ENCODE measurements around the gene AGBL4.

The AGBL4 gene

GRCh38 chr1:48688102-48688760 is 1335.5 kb downstream of the AGBL4 start:
- Mint-ChIP-seq H3K9me3 (no peaks in the 10 kb centered on the region), H3K4me1 (no peaks in the 10 kb centered on the region), H3K27ac (peak overlapping the region in 1 of 2 donors; percentile 81), H3K4me3 (no peak overlapping the region), H3K27me3 (peaks cover 23% of the 10 kb centered on the region)
- ATAC-seq (peak; percentile 52), DNase-seq (no peak)

DNA sequence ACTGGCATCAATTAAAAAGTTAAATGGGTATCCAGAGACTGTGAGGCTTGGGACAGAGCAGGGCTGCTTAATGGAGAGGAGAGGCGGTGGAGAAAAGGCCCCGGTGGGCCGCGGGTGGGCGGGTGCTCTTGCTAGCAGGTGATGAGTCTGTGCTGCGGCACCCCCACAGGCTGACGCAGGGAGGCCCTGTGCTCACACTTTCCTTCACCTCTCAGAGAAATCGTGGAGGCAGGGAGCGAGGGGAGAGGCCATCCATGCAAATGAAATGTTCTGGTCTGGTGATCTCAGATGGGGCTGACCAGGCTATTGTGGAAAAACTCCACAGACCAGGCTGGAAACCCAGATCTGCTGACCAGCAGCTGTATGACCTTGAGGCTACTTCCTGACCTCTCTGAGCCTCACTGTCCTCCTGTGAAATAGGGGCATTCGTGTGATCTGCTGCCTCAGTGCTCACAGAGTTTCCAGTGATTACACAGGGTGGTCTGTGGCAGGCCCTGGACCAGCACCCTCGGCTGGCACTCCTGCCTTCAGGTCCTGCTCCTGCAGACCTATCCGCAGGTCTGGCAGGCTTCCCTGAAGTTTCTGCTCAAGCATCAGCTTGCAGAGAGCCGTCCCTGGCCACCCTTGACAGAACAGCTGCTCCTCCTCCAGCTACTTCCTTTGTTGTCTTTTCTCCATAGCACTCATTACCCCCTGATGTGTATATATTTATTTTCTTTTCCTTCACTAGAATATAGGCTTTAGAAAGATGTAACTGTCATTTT is 1336.3 kb downstream of the AGBL4 start:
- ATAC-seq: no peak
- Mint-ChIP-seq H3K27ac (peak overlapping the region in 1 of 2 donors; percentile 81), H3K4me1 (no peaks in the 10 kb centered on the region), H3K27me3 (peaks cover 23% of the 10 kb centered on the region), H3K9me3 (no peaks in the 10 kb centered on the region), H3K4me3 (no peak overlapping the region)
- no peak for DNase-seq

DNA sequence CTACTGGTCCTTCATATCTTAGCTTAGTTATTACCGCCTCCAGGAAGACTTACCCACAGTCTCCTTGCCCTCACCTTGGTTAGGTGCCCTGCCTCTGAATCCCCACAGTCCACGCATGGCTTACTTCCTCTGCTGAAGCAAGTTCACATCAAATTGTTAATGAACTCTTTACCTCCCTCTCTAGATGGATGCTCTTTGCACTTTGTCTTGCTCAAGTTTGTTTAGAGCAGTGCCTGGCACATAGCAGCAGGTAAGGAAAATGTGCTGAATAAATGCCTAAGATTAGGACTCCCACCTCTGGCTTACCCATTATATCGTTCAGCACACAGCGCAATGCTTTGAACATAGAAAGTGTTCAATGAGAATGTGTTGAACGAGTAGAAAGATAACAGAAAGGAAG is 1337.6 kb downstream of the AGBL4 start:
- Mint-ChIP-seq H3K4me3 (no peak overlapping the region), H3K4me1 (no peaks in the 10 kb centered on the region), H3K9me3 (no peaks in the 10 kb centered on the region), H3K27ac (no peak overlapping the region), H3K27me3 (peaks cover 15% of the 10 kb centered on the region)
- DNase-seq (no peak), ATAC-seq (no peak)

GRCh38 chr1:48684381-48684780 is 1339.4 kb downstream of the AGBL4 start:
- Mint-ChIP-seq H3K27me3 (peaks cover 15% of the 10 kb centered on the region), H3K9me3 (no peaks in the 10 kb centered on the region), H3K4me3 (no peak overlapping the region), H3K27ac (no peak overlapping the region), H3K4me1 (no peaks in the 10 kb centered on the region)
- ATAC-seq (no peak), DNase-seq (no peak)

DNA sequence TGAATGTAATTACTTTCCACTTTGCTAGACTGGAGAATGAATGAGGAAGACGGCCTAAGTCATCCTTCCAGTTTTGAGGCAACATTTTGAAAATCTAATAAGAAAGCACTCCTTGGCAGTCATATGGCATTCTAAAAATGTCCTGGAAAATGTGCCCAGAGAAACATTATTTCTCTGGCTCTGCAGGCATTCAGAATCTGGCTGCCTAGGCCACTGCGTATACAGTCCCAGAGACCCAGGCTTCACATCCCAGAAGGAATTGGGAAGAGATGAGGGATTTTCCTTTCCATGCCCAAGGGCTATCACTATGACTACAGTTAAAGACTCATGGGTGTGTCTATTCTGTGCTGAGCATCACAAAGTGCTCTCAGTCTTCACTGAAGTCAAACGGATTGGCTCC is 1339.9 kb downstream of the AGBL4 start:
- H3K4me1 Mint-ChIP-seq: peaks cover 2% of the 10 kb centered on the region

DNA sequence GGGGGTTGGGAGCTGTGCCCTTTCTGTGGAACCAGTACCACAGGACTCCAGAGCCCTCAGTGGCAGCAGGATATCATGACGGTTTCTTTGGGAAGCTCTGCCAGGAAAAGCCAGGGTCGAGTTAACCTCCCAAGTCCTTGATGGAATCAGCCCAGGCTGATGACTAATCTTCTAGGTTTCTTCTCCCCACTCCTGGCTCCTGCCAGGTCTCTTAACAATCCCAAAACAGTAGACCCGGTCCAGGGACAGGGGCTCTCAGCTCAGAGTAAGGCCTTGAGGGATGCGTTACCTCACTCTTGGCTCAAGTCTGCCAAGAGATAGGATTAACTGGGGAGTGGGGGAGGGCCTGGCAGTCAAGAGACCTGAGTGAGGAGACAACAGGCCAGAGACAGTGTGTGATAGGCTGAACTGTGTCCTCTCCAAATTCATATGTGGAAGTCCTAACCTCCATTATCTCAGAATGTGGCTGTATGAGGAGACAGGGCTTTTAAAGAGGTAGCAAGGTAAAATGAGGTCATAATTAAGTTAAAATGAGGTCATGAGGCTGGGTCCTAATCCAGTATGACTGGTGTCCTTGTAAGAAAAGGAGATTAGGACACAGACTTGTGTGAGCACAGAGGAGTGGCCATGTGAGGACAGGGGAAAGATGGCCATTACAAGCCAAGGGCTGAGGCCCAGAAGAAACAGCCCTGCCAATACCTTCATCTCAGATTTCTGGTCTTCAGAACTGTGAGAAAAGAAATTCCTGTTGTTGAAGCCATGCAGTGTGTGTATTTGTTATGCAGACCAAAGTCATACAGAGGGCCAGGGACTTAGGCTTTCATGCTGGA is 1342.1 kb downstream of the AGBL4 start:
- no peak for ATAC-seq
- H3K9me3 Mint-ChIP-seq: no peaks in the 10 kb centered on the region
- H3K27ac Mint-ChIP-seq: no peak overlapping the region
- peaks cover 12% of the 10 kb centered on the region for H3K4me1 Mint-ChIP-seq
- no peak for DNase-seq
- H3K27me3 Mint-ChIP-seq: peaks cover 23% of the 10 kb centered on the region
- H3K4me3 Mint-ChIP-seq: no peak overlapping the region

More for the DNA sequence above, 1339.9 kb downstream of the AGBL4 start:
- Mint-ChIP-seq H3K9me3 (no peaks in the 10 kb centered on the region), H3K27ac (no peak overlapping the region), H3K4me3 (no peak overlapping the region), H3K27me3 (peaks cover 15% of the 10 kb centered on the region)
- DNase-seq: no peak
- ATAC-seq: no peak

DNA sequence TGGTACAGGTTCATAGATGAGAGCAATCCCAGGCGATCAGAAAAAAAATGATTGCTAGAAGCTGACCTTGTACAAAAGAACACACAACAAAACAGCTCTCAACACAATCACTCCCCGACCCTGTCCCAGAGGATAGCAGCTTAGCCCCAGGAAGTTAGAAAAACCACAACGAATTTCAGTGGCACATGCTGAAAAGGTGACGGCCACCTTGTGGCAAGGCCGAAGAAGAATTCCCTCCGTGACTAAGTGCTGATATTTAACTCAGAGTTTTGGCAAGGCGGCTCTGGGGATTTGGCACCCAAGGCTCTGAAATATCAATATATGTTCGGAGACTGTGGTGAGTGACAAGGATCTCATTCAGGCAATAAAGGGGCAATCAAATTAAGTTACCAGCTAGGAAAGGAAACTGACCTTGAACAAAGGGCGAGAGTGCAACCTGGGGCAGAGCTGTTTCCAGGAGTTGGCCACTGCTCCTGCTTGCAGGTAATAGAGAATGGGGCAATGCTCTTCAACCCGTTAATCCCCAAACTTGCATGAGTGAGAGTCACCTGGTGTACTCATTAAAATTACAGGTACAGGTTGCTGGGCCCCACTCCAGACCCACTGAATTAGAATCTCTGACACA is 1343.2 kb downstream of the AGBL4 start:
- Mint-ChIP-seq H3K27ac (no peak overlapping the region), H3K27me3 (peaks cover 23% of the 10 kb centered on the region), H3K9me3 (no peaks in the 10 kb centered on the region), H3K4me3 (no peak overlapping the region), H3K4me1 (peaks cover 12% of the 10 kb centered on the region)
- no peak for ATAC-seq
- no peak for DNase-seq

- no peak for DNase-seq
- Mint-ChIP-seq H3K9me3 (no peaks in the 10 kb centered on the region), H3K27ac (no peak overlapping the region), H3K27me3 (peaks cover 29% of the 10 kb centered on the region), H3K4me1 (peaks cover 12% of the 10 kb centered on the region), H3K4me3 (no peak overlapping the region)
- ATAC-seq: no peak
These were observed 1343.9 kb downstream of the AGBL4 start for GRCh38 chr1:48679859-48680258.

DNA sequence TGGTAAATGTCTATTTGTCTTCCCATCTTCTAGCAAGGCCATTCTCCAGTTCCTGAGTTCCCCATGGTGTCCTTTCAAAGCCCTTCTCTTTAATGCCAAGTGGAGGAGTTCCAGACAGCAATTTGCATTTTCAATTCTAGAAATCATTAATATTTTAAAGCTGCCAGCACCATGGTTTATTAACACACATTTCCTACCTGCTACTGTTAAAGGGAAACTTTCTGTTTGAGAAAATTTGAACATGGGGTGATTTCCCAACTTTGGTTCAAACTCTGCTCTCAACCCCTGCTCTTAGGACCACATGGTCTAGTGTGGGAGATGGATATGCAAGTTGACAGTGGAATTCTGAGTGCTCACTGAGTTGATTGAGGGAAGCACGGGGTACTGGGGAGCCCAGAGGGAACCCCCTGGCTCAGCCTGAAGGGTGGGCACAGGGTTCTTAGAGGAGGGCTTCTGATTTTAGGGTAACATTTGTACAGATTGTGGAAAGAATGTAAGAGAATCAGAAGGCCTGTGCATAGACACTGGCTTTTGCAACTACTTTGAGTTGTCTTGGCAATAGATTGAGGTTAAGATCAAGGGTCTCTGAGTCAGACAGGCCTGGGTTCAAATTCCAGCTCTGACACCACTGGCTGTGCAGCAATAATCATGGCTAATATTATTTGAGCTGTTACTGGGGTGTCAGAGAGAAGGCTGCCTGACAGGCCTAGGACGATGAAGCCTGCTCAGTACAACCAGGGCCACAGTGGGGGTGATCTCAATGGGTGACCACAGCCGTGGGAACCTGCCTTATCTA is 1344.8 kb downstream of the AGBL4 start:
- Mint-ChIP-seq H3K27me3 (peaks cover 35% of the 10 kb centered on the region), H3K4me1 (peaks cover 12% of the 10 kb centered on the region), H3K27ac (no peak overlapping the region), H3K9me3 (no peaks in the 10 kb centered on the region), H3K4me3 (no peak overlapping the region)
- no peak for ATAC-seq
- no peak for DNase-seq

- peaks cover 12% of the 10 kb centered on the region for H3K4me1 Mint-ChIP-seq
- H3K27me3 Mint-ChIP-seq: peaks cover 41% of the 10 kb centered on the region
- H3K4me3 Mint-ChIP-seq: no peak overlapping the region
- DNase-seq: peak; percentile 34 to 40
- ATAC-seq: peak; percentile 61
- H3K27ac Mint-ChIP-seq: no peak overlapping the region
- H3K9me3 Mint-ChIP-seq: no peaks in the 10 kb centered on the region
These were observed 1346.2 kb downstream of the AGBL4 start for GRCh38 chr1:48677306-48678287.

- Mint-ChIP-seq H3K27me3 (peaks cover 41% of the 10 kb centered on the region), H3K4me3 (no peak overlapping the region), H3K4me1 (peaks cover 12% of the 10 kb centered on the region), H3K27ac (no peak overlapping the region), H3K9me3 (no peaks in the 10 kb centered on the region)
- no peak for ATAC-seq
- no peak for DNase-seq
These were observed 1346.9 kb downstream of the AGBL4 start for GRCh38 chr1:48676822-48677221.

DNA sequence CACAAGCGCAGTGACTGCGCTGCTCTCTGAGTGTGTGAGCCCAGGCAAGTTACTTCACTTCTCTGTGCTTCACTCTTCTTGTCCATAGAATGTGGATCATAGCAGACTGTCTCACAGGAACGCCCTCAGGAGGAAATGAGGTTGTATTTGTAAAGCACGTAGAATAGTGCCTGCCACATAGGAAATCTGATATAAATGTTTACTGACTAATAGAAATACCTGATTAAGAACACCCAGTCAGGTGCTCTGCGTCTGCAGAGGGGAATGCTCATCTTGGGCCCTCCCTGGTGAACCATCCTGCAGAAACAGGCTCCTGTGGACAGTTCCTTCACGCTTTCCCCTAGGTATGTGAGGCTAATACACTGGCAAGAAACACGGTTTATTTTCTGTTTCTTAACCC is 1347.4 kb downstream of the AGBL4 start:
- ATAC-seq (no peak), DNase-seq (no peak)
- Mint-ChIP-seq H3K27ac (no peak overlapping the region), H3K9me3 (no peaks in the 10 kb centered on the region), H3K4me1 (peaks cover 12% of the 10 kb centered on the region), H3K27me3 (peaks cover 41% of the 10 kb centered on the region), H3K4me3 (no peak overlapping the region)

GRCh38 chr1:48675251-48675650 is 1348.5 kb downstream of the AGBL4 start:
- H3K4me1 Mint-ChIP-seq: peaks cover 12% of the 10 kb centered on the region
- H3K4me3 Mint-ChIP-seq: no peak overlapping the region
- H3K27me3 Mint-ChIP-seq: peaks cover 41% of the 10 kb centered on the region
- no peaks in the 10 kb centered on the region for H3K9me3 Mint-ChIP-seq
- H3K27ac Mint-ChIP-seq: no peak overlapping the region
- ATAC-seq: no peak
- no peak for DNase-seq

DNA sequence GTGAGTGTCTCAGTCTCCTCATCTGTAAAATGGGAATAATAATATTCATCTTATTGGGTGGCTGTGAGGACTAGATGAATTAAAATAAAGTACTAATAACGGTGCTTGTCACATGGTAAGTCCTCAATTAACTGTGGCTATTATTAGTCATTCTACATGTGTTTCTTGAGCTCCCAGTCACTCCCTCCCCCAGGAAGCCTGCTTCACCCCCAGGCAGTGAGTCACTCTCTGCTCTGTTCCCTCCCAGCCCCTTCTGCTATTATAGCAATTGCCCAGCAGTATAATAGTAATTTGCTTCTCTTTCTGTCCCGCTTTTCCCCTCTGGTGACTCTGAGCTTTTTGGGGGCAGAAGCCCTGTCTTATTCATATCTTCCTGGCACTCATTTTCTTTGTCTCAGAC is 1349.1 kb downstream of the AGBL4 start:
- DNase-seq (no peak), ATAC-seq (no peak)
- Mint-ChIP-seq H3K27me3 (peaks cover 46% of the 10 kb centered on the region), H3K27ac (no peak overlapping the region), H3K4me1 (peaks cover 12% of the 10 kb centered on the region), H3K9me3 (no peaks in the 10 kb centered on the region), H3K4me3 (no peak overlapping the region)

All from stimulated activated naive CD8-positive, alpha-beta T cell treated with anti-CD3 and anti-CD28 coated beads, Interleukin-15, amount 100 ng/mL, for 72 hours (primary cell).